ENCODE measurements around the gene TTLL1. TPM values are rescaled to one million over a fixed set of nuclear protein-coding genes. Genes with fewer than 3 reads are reported as not detected.
A peak's percentile ranks its signal among the peaks of the same experiment; 100 is the strongest.

TTLL1 gene
- total RNA-seq: 10 to 100 TPM in 1 of 2 donors, 1 to 10 TPM in 1; 8.8 to 22.3 TPM

DNA sequence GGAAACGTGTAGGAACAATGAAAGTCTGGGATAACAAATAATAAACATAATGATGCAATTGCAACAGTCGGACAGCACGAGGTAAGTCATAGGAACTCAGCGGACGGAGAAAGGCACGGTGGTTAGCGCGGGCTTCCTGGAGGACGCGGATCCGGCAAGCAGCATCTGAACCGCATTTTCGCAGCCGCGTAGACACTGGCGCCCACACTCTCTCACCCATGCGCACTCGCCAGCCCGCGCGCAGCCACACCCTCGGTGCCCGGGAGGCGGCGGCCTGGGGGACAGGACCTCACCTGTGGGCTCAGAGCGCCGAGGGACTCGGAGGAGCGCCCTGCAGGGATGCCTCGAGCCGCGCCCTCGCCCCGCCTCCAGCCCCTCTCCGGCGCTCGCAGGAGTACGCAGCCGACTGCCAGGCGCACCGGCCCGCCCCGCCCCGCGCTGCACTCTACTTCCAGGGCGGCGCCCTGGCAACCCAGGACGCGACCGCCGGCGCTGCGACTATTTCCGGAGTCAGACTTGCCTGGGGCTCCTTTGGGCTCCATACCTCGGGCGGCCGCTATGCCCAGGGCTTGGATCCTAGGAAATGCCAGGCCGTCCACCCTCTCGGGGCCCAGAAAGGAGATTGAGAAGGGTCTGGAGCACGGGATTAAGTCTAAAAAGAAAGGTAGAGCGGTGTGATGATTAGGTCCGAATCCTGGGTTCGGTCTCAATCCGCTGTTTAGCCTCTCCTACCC is at the start of gene TTLL1:
Gene TTLL1 (minus strand): TSS at position 408 of the 734 bp plus-strand sequence. CDS start 13,805 bp downstream, outside the sequence.
- 8% methylated on average over 35 of the region's 64 CpGs for WGBS
- H3K4me1 ChIP-seq (replicated peaks): peaks cover 4% of the 10 kb centered on the region
- H3K9me3 ChIP-seq: no peaks in the 10 kb centered on the region

DNA sequence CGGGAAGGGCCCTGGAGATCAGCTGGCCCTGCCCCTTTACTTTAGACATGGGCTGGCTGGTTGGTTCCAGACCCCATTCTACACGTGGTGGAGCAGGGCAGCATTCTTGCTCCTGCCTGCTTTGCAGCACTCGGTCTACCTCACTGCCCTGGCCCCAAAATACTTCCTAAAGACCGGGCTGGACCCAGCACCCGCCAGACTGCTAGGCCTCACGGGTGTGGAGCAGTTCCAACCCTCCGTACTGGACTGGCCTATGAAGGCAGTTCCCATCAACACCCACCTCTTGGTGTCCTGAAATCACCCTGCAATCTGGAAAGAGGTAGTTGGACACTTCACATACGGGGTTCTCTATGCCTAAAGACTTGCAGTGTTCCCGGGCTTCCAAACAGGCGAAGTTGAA is 47.6 kb upstream of the TTLL1 start:
- intact Hi-C loops (cut with DNase I): no loop called here
- TF ChIP-seq POLR2AphosphoS5 (IDR thresholded peaks at IDR 0.05): no peak
- TF ChIP-seq, protein P1, sequence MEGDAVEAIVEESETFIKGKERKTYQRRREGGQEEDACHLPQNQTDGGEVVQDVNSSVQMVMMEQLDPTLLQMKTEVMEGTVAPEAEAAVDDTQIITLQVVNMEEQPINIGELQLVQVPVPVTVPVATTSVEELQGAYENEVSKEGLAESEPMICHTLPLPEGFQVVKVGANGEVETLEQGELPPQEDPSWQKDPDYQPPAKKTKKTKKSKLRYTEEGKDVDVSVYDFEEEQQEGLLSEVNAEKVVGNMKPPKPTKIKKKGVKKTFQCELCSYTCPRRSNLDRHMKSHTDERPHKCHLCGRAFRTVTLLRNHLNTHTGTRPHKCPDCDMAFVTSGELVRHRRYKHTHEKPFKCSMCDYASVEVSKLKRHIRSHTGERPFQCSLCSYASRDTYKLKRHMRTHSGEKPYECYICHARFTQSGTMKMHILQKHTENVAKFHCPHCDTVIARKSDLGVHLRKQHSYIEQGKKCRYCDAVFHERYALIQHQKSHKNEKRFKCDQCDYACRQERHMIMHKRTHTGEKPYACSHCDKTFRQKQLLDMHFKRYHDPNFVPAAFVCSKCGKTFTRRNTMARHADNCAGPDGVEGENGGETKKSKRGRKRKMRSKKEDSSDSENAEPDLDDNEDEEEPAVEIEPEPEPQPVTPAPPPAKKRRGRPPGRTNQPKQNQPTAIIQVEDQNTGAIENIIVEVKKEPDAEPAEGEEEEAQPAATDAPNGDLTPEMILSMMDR (IDR thresholded peaks at IDR 0.05): no peak
- no peak for TF ChIP-seq POLR2A (IDR thresholded peaks at IDR 0.05)
- H3K9me3 ChIP-seq: no peaks in the 10 kb centered on the region
- no peaks in the 10 kb centered on the region for H3K27me3 ChIP-seq (replicated peaks; ENCODE audit: insufficient read depth)
- no peak for DNase-seq (ENCODE audit: low spot score)
- H3K4me3 ChIP-seq: no peak overlapping the region
- H3K27ac ChIP-seq: no peak overlapping the region
- 79% methylated on average over 10 of the region's 10 CpGs for WGBS
- H3K4me1 ChIP-seq (replicated peaks): peaks cover 5% of the 10 kb centered on the region
- peaks cover 0 to 8% of the 10 kb centered on the region in 2 donors for H3K36me3 ChIP-seq

More for the DNA sequence above, at the start of gene TTLL1:
- TF ChIP-seq, protein P1 (IDR thresholded peaks at IDR 0.05): peak in 2 of 4 experiments; percentile 25 to 33
- TF ChIP-seq POLR2AphosphoS5 (IDR thresholded peaks at IDR 0.05) (peak; percentile 61), POLR2A (IDR thresholded peaks at IDR 0.05) (peak; percentile 57)
- intact Hi-C loops (cut with DNase I): no loop called here
- Histone ChIP-seq H3K27me3 (replicated peaks; ENCODE audit: insufficient read depth) (no peaks in the 10 kb centered on the region), H3K27ac (peak within 1 kb of the TSS; percentile 67 to 69), H3K4me3 (peak within 1 kb of the TSS; percentile 69 to 74), H3K36me3 (no peaks in the 10 kb centered on the region)
- peak; percentile 76 for DNase-seq (ENCODE audit: low spot score)

DNA sequence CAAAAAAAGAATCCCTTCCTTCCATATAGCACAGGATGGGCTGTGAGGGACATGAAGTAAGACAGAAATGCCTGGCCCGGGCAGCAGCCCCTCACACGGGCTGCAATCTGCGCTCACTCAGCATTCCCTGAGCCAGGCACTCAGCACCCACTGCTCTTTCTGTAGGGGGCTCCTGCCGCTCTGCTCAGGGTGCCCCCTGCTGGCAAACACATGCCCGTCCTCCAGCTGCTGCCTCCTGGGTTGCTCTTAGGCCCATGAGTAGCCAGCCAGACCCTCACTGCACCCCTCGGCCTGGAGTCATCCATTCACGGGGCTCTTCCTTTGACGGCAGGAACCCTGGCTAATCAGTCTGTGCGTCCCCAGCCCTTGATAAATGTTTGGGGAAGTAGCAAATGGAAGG is 47.1 kb upstream of the TTLL1 start:
- no peaks in the 10 kb centered on the region for H3K4me1 ChIP-seq (replicated peaks)
- no peak overlapping the region for H3K4me3 ChIP-seq
- TF ChIP-seq, protein P1 (IDR thresholded peaks at IDR 0.05): peak in 3 of 4 experiments; percentile 43 to 56 (median 52)
- TF ChIP-seq POLR2AphosphoS5 (IDR thresholded peaks at IDR 0.05): no peak
- peaks cover 0 to 8% of the 10 kb centered on the region in 2 donors for H3K36me3 ChIP-seq
- intact Hi-C loops (cut with DNase I): no loop called here
- H3K27ac ChIP-seq: no peak overlapping the region
- no peaks in the 10 kb centered on the region for H3K9me3 ChIP-seq
- 54% methylated on average over 9 of the region's 9 CpGs for WGBS
- DNase-seq (ENCODE audit: low spot score): no peak
- H3K27me3 ChIP-seq (replicated peaks; ENCODE audit: insufficient read depth): no peaks in the 10 kb centered on the region

DNA sequence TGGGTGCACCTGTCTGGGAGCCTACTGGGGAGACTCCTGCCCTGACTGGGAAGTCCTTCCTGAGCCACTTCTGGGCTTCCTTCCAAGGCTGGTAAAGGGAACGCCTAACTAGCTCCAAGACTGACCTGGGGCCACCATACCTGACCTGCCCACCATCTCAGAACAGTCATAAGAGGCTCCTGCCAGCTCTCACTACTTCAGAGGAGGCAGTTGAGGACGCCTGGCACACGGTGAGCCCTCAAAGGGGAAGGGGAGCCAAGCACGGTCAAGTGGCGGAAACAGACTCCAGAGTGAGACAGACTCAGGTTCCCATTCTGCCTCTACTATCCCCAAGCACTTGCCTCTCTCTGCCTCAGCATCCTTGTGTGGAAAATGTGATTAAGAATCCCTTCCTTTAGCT is 46.4 kb upstream of the TTLL1 start:
- intact Hi-C loops (cut with DNase I): no loop called here
- WGBS: 87% methylated on average over 5 of the region's 5 CpGs
- no peak for DNase-seq (ENCODE audit: low spot score)
- H3K9me3 ChIP-seq: no peaks in the 10 kb centered on the region
- H3K4me3 ChIP-seq: no peak overlapping the region
- H3K36me3 ChIP-seq: peaks cover 0 to 8% of the 10 kb centered on the region in 2 donors
- H3K27me3 ChIP-seq (replicated peaks; ENCODE audit: insufficient read depth): no peaks in the 10 kb centered on the region
- no peaks in the 10 kb centered on the region for H3K4me1 ChIP-seq (replicated peaks)
- TF ChIP-seq POLR2AphosphoS5 (IDR thresholded peaks at IDR 0.05) (no peak), POLR2A (IDR thresholded peaks at IDR 0.05) (no peak)
- TF ChIP-seq, protein P1 (IDR thresholded peaks at IDR 0.05): no peak
- no peak overlapping the region for H3K27ac ChIP-seq

DNA sequence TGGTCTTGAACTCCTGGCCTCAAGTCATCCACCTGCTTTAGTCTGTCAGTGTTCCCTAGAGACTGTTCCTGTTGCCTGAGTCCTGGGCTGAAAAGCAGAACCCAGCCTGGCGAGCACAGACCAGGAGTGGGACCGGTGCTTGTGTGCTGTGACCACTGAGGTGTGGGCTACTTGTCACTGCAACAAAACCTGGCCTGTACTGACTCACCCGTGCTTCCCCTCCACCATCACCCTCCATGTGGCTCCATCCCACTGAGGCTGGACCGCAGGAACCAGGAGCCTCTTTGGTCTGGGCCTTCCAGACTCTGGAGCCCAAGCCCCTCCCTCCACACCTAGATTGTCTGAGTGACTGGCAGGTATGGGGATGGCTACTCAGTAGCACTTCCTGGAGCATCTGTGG is 45.4 kb upstream of the TTLL1 start:
- H3K9me3 ChIP-seq: no peaks in the 10 kb centered on the region
- WGBS: 97% methylated on average over 4 of the region's 4 CpGs

More for the DNA sequence above, 45.4 kb upstream of the TTLL1 start:
- Histone ChIP-seq H3K4me1 (replicated peaks) (no peaks in the 10 kb centered on the region), H3K27me3 (replicated peaks; ENCODE audit: insufficient read depth) (no peaks in the 10 kb centered on the region), H3K27ac (no peak overlapping the region), H3K36me3 (peaks cover 0 to 8% of the 10 kb centered on the region in 2 donors), H3K4me3 (no peak overlapping the region)
- intact Hi-C loops (cut with DNase I): no loop called here
- TF ChIP-seq POLR2AphosphoS5 (IDR thresholded peaks at IDR 0.05): no peak
- TF ChIP-seq, protein P1 (IDR thresholded peaks at IDR 0.05): no peak
- no peak for TF ChIP-seq POLR2A (IDR thresholded peaks at IDR 0.05)
- DNase-seq (ENCODE audit: low spot score): no peak
